ENCODE data around the gene GAGE10.
A peak's percentile ranks its signal among the peaks of the same experiment; 100 is the strongest.
"Not testable (repeated sequence)": the region's sequence is repeated elsewhere in the genome, so short reads cannot be mapped to it uniquely, and the experiment has no call there.

Gene GAGE10

GRCh38 chrX:49345402-49345801 is 42.0 kb downstream of the GAGE10 start:
- H3K4me3 ChIP-seq (ENCODE audit: low read length); DNase-seq (ENCODE audit: low read depth): not testable (repeated sequence)

- not testable (repeated sequence) for H3K4me3 ChIP-seq (ENCODE audit: low read length)
- peak; percentile 2 for DNase-seq (ENCODE audit: low read depth)
Measured at GRCh38 chrX:49346150-49346549, 42.7 kb downstream of the GAGE10 start.
